ENCODE data around the gene FIZ1. TPM values are rescaled to one million over a fixed set of nuclear protein-coding genes. Genes with fewer than 3 reads are reported as not detected.

Gene FIZ1
- total RNA-seq, 2 experiments from 2014 or later, result 6.0 to 17.1 TPM

- no peak overlapping the region for H3K4me3 ChIP-seq (ENCODE audit: low read depth, low read length, poor library complexity, severe bottlenecking)
- H3K4me2 ChIP-seq (ENCODE audit: low read length), result no peak overlapping the region
- DNase-seq (ENCODE audit: low spot score), result no peak
- H4K20me1 ChIP-seq (ENCODE audit: insufficient read depth, low read length), result no peaks in the 10 kb centered on the region
- peaks cover 8% of the 10 kb centered on the region for H3K4me1 ChIP-seq (ENCODE audit: insufficient read depth, low read length, poor library complexity, severe bottlenecking)
- TF ChIP-seq CTCF (conservative IDR thresholded peaks at IDR 0.05; ENCODE audit: low read length) (no peak), EZH2phosphoT487 (IDR thresholded peaks at IDR 0.05; ENCODE audit: borderline replicate concordance, low read depth, low read length) (no peak)
- H3K36me3 ChIP-seq (ENCODE audit: insufficient read depth, low read length), result no peaks in the 10 kb centered on the region
- no TSS peak for BruUV-seq (replicated peaks)
- H3K9me3 ChIP-seq (ENCODE audit: low read length), result no peaks in the 10 kb centered on the region
- H3K27ac ChIP-seq (ENCODE audit: low read depth, low read length, poor library complexity, severe bottlenecking), result no peak overlapping the region
- POLR2A ChIA-PET, result no interaction called here
- no peaks in the 10 kb centered on the region for H3K9me2 ChIP-seq (ENCODE audit: insufficient read depth, low read length)
- CTCF ChIA-PET (ENCODE audit: unreplicated experiment), result no interaction called here
- H3K79me2 ChIP-seq (ENCODE audit: insufficient read depth, low read depth, low read length), result no peaks in the 10 kb centered on the region
- intact Hi-C loops (cut with micrococcal nuclease; ENCODE audit: unreplicated experiment), result no loop called here
- H2AFZ ChIP-seq (ENCODE audit: low read length), result no peak overlapping the region
Observed at GRCh38 chr19:55552620-55553019, 46.7 kb downstream of the FIZ1 start.

- no peaks in the 10 kb centered on the region for H4K20me1 ChIP-seq (ENCODE audit: insufficient read depth, low read length)
- no peaks in the 10 kb centered on the region for H3K9me3 ChIP-seq (ENCODE audit: low read length)
- intact Hi-C loops (cut with micrococcal nuclease; ENCODE audit: unreplicated experiment), result no loop called here
- POLR2A ChIA-PET, result no interaction called here
- no peaks in the 10 kb centered on the region for H3K9me2 ChIP-seq (ENCODE audit: insufficient read depth, low read length)
- no TSS peak for BruUV-seq (replicated peaks)
- DNase-seq (ENCODE audit: low spot score), result no peak
- no peak overlapping the region for H3K4me3 ChIP-seq (ENCODE audit: low read depth, low read length, poor library complexity, severe bottlenecking)
- no peaks in the 10 kb centered on the region for H3K36me3 ChIP-seq (ENCODE audit: insufficient read depth, low read length)
- H3K4me2 ChIP-seq (ENCODE audit: low read length), result no peak overlapping the region
- no peak overlapping the region for H3K27ac ChIP-seq (ENCODE audit: low read depth, low read length, poor library complexity, severe bottlenecking)
- H3K79me2 ChIP-seq (ENCODE audit: insufficient read depth, low read depth, low read length), result no peaks in the 10 kb centered on the region
- TF ChIP-seq EZH2phosphoT487 (IDR thresholded peaks at IDR 0.05; ENCODE audit: borderline replicate concordance, low read depth, low read length), result no peak
- no peak for TF ChIP-seq CTCF (conservative IDR thresholded peaks at IDR 0.05; ENCODE audit: low read length)
- H2AFZ ChIP-seq (ENCODE audit: low read length), result no peak overlapping the region
- H3K4me1 ChIP-seq (ENCODE audit: insufficient read depth, low read length, poor library complexity, severe bottlenecking), result peaks cover 8% of the 10 kb centered on the region
- CTCF ChIA-PET (ENCODE audit: unreplicated experiment), result no interaction called here
Observed at GRCh38 chr19:55552206-55552605, 47.1 kb downstream of the FIZ1 start.

GRCh38 chr19:55550321-55550650 lies 49.0 kb downstream of the FIZ1 start:
- no peaks in the 10 kb centered on the region for H3K9me3 ChIP-seq (ENCODE audit: low read length)
- H3K27ac ChIP-seq (ENCODE audit: low read depth, low read length, poor library complexity, severe bottlenecking), result no peak overlapping the region
- H3K79me2 ChIP-seq (ENCODE audit: insufficient read depth, low read depth, low read length), result no peaks in the 10 kb centered on the region
- no peak overlapping the region for H3K4me2 ChIP-seq (ENCODE audit: low read length)
- DNase-seq (ENCODE audit: low spot score), result no peak
- no peaks in the 10 kb centered on the region for H3K36me3 ChIP-seq (ENCODE audit: insufficient read depth, low read length)
- no peaks in the 10 kb centered on the region for H3K9me2 ChIP-seq (ENCODE audit: insufficient read depth, low read length)
- POLR2A ChIA-PET, result no interaction called here
- 0 out of 2 replicates have a peak overlapping the region, but pooled peaks have one; percentile 55 for H2AFZ ChIP-seq (ENCODE audit: low read length)
- BruUV-seq (replicated peaks), result no TSS peak
- H4K20me1 ChIP-seq (ENCODE audit: insufficient read depth, low read length), result no peaks in the 10 kb centered on the region
- peaks cover 8% of the 10 kb centered on the region for H3K4me1 ChIP-seq (ENCODE audit: insufficient read depth, low read length, poor library complexity, severe bottlenecking)
- no peak overlapping the region for H3K4me3 ChIP-seq (ENCODE audit: low read depth, low read length, poor library complexity, severe bottlenecking)
- CTCF ChIA-PET (ENCODE audit: unreplicated experiment), result no interaction called here
- intact Hi-C loops (cut with micrococcal nuclease; ENCODE audit: unreplicated experiment), result no loop called here
- no peak for TF ChIP-seq EZH2phosphoT487 (IDR thresholded peaks at IDR 0.05; ENCODE audit: borderline replicate concordance, low read depth, low read length)
- no peak for TF ChIP-seq CTCF (conservative IDR thresholded peaks at IDR 0.05; ENCODE audit: low read length)
